HepG2 (cell line): ENCODE measurements around the gene DNMT1. TPM values are rescaled to one million over a fixed set of nuclear protein-coding genes. Genes with fewer than 3 reads are reported as not detected.

ENCODE experiments used
- CBX5 ChIP-seq: sonication (generic); formaldehyde crosslinking; IDR thresholded peaks from 2 replicates; pipeline ENCODE4 v1.4.0; 2020; ENCODE audit warnings: missing genetic modification reagents, borderline replicate concordance
- FOXJ3 ChIP-seq: sonication (generic); formaldehyde crosslinking; IDR thresholded peaks from 2 replicates; pipeline ENCODE4 v1.4.0; 2020; ENCODE audit warnings: missing genetic modification reagents, mild to moderate bottlenecking, borderline replicate concordance
- JDP2 ChIP-seq: sonication (generic); formaldehyde crosslinking; IDR thresholded peaks from 2 replicates; pipeline ENCODE4 v1.8.1; 2022; ENCODE audit warnings: missing genetic modification reagents, borderline replicate concordance
- JUN ChIP-seq: sonication (generic); formaldehyde crosslinking; IDR thresholded peaks from 2 replicates; pipeline ENCODE4 v1.4.0; 2020; ENCODE audit warnings: mild to moderate bottlenecking, missing genetic modification reagents
- NCOA5 ChIP-seq: sonication (generic); formaldehyde crosslinking; IDR thresholded peaks from 2 replicates; pipeline ENCODE4 v1.4.0; 2020; ENCODE audit warnings: missing genetic modification reagents
- POLR2AphosphoS2 ChIP-seq: IDR thresholded peaks from 2 replicates; pipeline ENCODE4 v1.6.1; 2011; ENCODE audit warnings: low read depth, low read length, improper control_type of control experiment
- TFDP1 ChIP-seq: IDR thresholded peaks from 2 replicates; pipeline ENCODE4 v1.6.1; 2016; ENCODE audit warnings: missing compliant biosample characterization, missing genetic modification reagents, borderline replicate concordance
- TOE1 ChIP-seq: sonication (generic); formaldehyde crosslinking; IDR thresholded peaks from 2 replicates; pipeline ENCODE4 v1.4.0; 2020; ENCODE audit warnings: mild to moderate bottlenecking, missing genetic modification reagents
- ZFP37 ChIP-seq: sonication (generic); formaldehyde crosslinking; IDR thresholded peaks from 2 replicates; pipeline ENCODE4 v1.4.0; 2020; ENCODE audit warnings: missing genetic modification reagents, borderline replicate concordance
- ZNF367 ChIP-seq: sonication (generic); formaldehyde crosslinking; IDR thresholded peaks from 2 replicates; pipeline ENCODE4 v1.4.0; 2020; ENCODE audit warnings: missing genetic modification reagents, borderline replicate concordance
- ZNF512 ChIP-seq: sonication (generic); formaldehyde crosslinking; IDR thresholded peaks from 2 replicates; pipeline ENCODE4 v1.4.0; 2020; ENCODE audit warnings: mild to moderate bottlenecking, missing genetic modification reagents
- ZNF564 ChIP-seq: sonication (generic); formaldehyde crosslinking; IDR thresholded peaks from 2 replicates; pipeline ENCODE4 v1.8.1; 2023; ENCODE audit warnings: mild to moderate bottlenecking, missing genetic modification reagents
- ZNF605 ChIP-seq: sonication (generic); formaldehyde crosslinking; IDR thresholded peaks from 2 replicates; pipeline ENCODE4 v1.8.0; 2022; ENCODE audit warnings: mild to moderate bottlenecking, missing genetic modification reagents
- ZNF607 ChIP-seq: sonication (generic); formaldehyde crosslinking; IDR thresholded peaks from 2 replicates; pipeline ENCODE4 v1.5.1; 2020; ENCODE audit warnings: missing genetic modification reagents, mild to moderate bottlenecking, borderline replicate concordance
- ZNF776 ChIP-seq: sonication (generic); formaldehyde crosslinking; IDR thresholded peaks from 2 replicates; pipeline ENCODE4 v1.4.0; 2020; ENCODE audit warnings: mild to moderate bottlenecking, missing genetic modification reagents
- polyA plus RNA-seq, 8 experiments: library from polyadenylated mRNA; depleted of rRNA in 3 of 8; stranded (reverse) in 7 of 8; unstranded in 1 of 8; fragments of >200 nt; fragmentation: Illumina TruSeq in 4 of 8; extraction: Trizol in 4 of 8; gene quantifications; 2 replicates each; pipeline versions ENCODE4 v1.2.1 to v1.2.3, GENCODE V29; 2011 to 2016; ENCODE audit warnings: low read depth in 4 of 8, missing spikeins in 1 of 8, mixed read lengths in 1 of 8; ENCODE audit not compliant: insufficient read depth in 1 of 8
- total RNA-seq, 5 experiments: library from RNA; depleted of rRNA; stranded (reverse); fragments of >200 nt; fragmentation: Illumina TruSeq; extraction: Trizol; gene quantifications; 2 replicates each; pipeline ENCODE4 v1.2.3, GENCODE V29; 2016; ENCODE audit warnings: low read depth in 1 of 5
- TF ChIP-seq, protein P1 (sequence below): sonication (generic); formaldehyde crosslinking; IDR thresholded peaks from 2 replicates; pipeline ENCODE4 v1.4.0; 2020; ENCODE audit warnings: missing genetic modification reagents; ENCODE audit errors: not compliant biosample characterization
- TF ChIP-seq, protein P2 (sequence below): IDR thresholded peaks from 2 replicates; pipeline ENCODE4 v1.6.1; 2018; ENCODE audit warnings: missing genetic modification reagents
- TF ChIP-seq, protein P3 (sequence below): sonication (generic); formaldehyde crosslinking; IDR thresholded peaks from 2 replicates; pipeline ENCODE4 v1.4.0; 2020; ENCODE audit warnings: missing genetic modification reagents, borderline replicate concordance

The DNMT1 gene
- total and polyA plus RNA-seq, 2 of the 13 experiments (the other 11 are each of a cell fraction or from before 2014, with no cell fraction given): 31.2 to 91.1 TPM

- TF ChIP-seq, protein P1, sequence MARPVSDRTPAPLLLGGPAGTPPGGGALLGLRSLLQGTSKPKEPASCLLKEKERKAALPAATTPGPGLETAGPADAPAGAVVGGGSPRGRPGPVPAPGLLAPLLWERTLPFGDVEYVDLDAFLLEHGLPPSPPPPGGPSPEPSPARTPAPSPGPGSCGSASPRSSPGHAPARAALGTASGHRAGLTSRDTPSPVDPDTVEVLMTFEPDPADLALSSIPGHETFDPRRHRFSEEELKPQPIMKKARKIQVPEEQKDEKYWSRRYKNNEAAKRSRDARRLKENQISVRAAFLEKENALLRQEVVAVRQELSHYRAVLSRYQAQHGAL (CRISPR knock-in tag): no peak
- TF ChIP-seq ZNF564 (CRISPR knock-in tag) (no peak), ZFP37 (CRISPR knock-in tag) (0 out of 2 replicates have a peak, but pooled peaks have one; percentile 65), ZNF605 (CRISPR knock-in tag) (no peak), TOE1 (CRISPR knock-in tag) (no peak), JDP2 (CRISPR knock-in tag) (no peak), TFDP1 (CRISPR knock-in tag) (peak; percentile 81; the same call in 1 of the 2 replicates), ZNF367 (CRISPR knock-in tag) (no peak), FOXJ3 (CRISPR knock-in tag) (no peak), POLR2AphosphoS2 (no peak), ZNF512 (CRISPR knock-in tag) (no peak), NCOA5 (CRISPR knock-in tag) (no peak), CBX5 (CRISPR knock-in tag) (0 out of 2 replicates have a peak, but pooled peaks have one; percentile 19), JUN (CRISPR knock-in tag) (no peak), ZNF607 (CRISPR knock-in tag) (0 out of 2 replicates have a peak, but pooled peaks have one; percentile 43), ZNF776 (CRISPR knock-in tag) (no peak)
- TF ChIP-seq, protein P2, sequence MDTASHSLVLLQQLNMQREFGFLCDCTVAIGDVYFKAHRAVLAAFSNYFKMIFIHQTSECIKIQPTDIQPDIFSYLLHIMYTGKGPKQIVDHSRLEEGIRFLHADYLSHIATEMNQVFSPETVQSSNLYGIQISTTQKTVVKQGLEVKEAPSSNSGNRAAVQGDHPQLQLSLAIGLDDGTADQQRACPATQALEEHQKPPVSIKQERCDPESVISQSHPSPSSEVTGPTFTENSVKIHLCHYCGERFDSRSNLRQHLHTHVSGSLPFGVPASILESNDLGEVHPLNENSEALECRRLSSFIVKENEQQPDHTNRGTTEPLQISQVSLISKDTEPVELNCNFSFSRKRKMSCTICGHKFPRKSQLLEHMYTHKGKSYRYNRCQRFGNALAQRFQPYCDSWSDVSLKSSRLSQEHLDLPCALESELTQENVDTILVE (CRISPR knock-in tag): 0 out of 2 replicates have a peak, but pooled peaks have one; percentile 22
- TF ChIP-seq, protein P3, sequence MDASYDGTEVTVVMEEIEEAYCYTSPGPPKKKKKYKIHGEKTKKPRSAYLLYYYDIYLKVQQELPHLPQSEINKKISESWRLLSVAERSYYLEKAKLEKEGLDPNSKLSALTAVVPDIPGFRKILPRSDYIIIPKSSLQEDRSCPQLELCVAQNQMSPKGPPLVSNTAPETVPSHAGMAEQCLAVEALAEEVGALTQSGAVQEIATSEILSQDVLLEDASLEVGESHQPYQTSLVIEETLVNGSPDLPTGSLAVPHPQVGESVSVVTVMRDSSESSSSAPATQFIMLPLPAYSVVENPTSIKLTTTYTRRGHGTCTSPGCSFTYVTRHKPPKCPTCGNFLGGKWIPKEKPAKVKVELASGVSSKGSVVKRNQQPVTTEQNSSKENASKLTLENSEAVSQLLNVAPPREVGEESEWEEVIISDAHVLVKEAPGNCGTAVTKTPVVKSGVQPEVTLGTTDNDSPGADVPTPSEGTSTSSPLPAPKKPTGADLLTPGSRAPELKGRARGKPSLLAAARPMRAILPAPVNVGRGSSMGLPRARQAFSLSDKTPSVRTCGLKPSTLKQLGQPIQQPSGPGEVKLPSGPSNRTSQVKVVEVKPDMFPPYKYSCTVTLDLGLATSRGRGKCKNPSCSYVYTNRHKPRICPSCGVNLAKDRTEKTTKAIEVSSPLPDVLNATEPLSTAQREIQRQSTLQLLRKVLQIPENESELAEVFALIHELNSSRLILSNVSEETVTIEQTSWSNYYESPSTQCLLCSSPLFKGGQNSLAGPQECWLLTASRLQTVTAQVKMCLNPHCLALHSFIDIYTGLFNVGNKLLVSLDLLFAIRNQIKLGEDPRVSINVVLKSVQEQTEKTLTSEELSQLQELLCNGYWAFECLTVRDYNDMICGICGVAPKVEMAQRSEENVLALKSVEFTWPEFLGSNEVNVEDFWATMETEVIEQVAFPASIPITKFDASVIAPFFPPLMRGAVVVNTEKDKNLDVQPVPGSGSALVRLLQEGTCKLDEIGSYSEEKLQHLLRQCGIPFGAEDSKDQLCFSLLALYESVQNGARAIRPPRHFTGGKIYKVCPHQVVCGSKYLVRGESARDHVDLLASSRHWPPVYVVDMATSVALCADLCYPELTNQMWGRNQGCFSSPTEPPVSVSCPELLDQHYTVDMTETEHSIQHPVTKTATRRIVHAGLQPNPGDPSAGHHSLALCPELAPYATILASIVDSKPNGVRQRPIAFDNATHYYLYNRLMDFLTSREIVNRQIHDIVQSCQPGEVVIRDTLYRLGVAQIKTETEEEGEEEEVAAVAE (CRISPR knock-in tag): peak; percentile 23; the same call in 1 of the 2 replicates
Measured at GRCh38 chr19:10206226-10206885, 11.6 kb upstream of the DNMT1 start (continued).
